HepG2 (cell line): ENCODE measurements around the gene PDE4C. TPM values are rescaled to one million over a fixed set of nuclear protein-coding genes. Genes with fewer than 3 reads are reported as not detected.

Source experiments
- ELF3 ChIP-seq: IDR thresholded peaks from 2 replicates; pipeline ENCODE4 v1.6.1; 2016; ENCODE audit warnings: missing genetic modification reagents, missing compliant biosample characterization
- MIER3 ChIP-seq: IDR thresholded peaks from 2 replicates; pipeline ENCODE4 v1.6.1; 2016; ENCODE audit warnings: missing compliant biosample characterization, borderline replicate concordance
- PITX1 ChIP-seq: sonication (generic); formaldehyde crosslinking; IDR thresholded peaks from 2 replicates; pipeline ENCODE4 v1.5.1; 2020; ENCODE audit warnings: mild to moderate bottlenecking, missing genetic modification reagents
- POLR2G ChIP-seq: fragments of 200-400 bp; formaldehyde crosslinking; IDR thresholded peaks from 2 replicates; pipeline ENCODE4 v1.6.1; 2018; ENCODE audit warnings: mild to moderate bottlenecking, low read depth, low read length, moderate library complexity
- SIN3A ChIP-seq: IDR thresholded peaks from 2 replicates; pipeline ENCODE4 v1.6.1; 2011; ENCODE audit warnings: low read depth, mild to moderate bottlenecking, control low read depth, low read length, borderline replicate concordance
- SMAD9 ChIP-seq: sonication (generic); formaldehyde crosslinking; IDR thresholded peaks from 2 replicates; pipeline ENCODE4 v1.5.1; 2020; ENCODE audit warnings: mild to moderate bottlenecking, missing genetic modification reagents
- SYNCRIP ChIP-seq: fragments of 200-400 bp; formaldehyde crosslinking; IDR thresholded peaks from 2 replicates; pipeline ENCODE4 v1.6.1; 2018; ENCODE audit warnings: mild to moderate bottlenecking, low read depth, low read length; ENCODE audit not compliant: insufficient read depth
- ZFAT ChIP-seq: sonication (generic); formaldehyde crosslinking; conservative IDR thresholded peaks from 2 replicates; pipeline ENCODE4 v1.8.1; 2023; ENCODE audit warnings: missing genetic modification reagents, inconsistent platforms
- ZNF350 ChIP-seq: sonication (generic); formaldehyde crosslinking; IDR thresholded peaks from 2 replicates; pipeline ENCODE4 v1.4.0; 2020; ENCODE audit warnings: mild to moderate bottlenecking, low read depth, missing genetic modification reagents, borderline replicate concordance
- ZNF564 ChIP-seq: sonication (generic); formaldehyde crosslinking; IDR thresholded peaks from 2 replicates; pipeline ENCODE4 v1.8.1; 2023; ENCODE audit warnings: mild to moderate bottlenecking, missing genetic modification reagents
- ZNF614 ChIP-seq: IDR thresholded peaks from 2 replicates; pipeline ENCODE4 v1.6.1; 2018; ENCODE audit warnings: missing biosample characterization, missing genetic modification reagents, inconsistent platforms, borderline replicate concordance
- ZNF724P ChIP-seq: sonication (generic); formaldehyde crosslinking; IDR thresholded peaks from 2 replicates; pipeline ENCODE4 v1.8.0; 2022; ENCODE audit warnings: missing genetic modification reagents, borderline replicate concordance
- polyA plus RNA-seq, 8 experiments: library from polyadenylated mRNA; depleted of rRNA in 3 of 8; stranded (reverse) in 7 of 8; unstranded in 1 of 8; fragments of >200 nt; fragmentation: Illumina TruSeq in 4 of 8; extraction: Trizol in 4 of 8; gene quantifications; 2 replicates each; pipeline versions ENCODE4 v1.2.1 to v1.2.3, GENCODE V29; 2011 to 2016; ENCODE audit warnings: low read depth in 4 of 8, missing spikeins in 1 of 8, mixed read lengths in 1 of 8; ENCODE audit not compliant: insufficient read depth in 1 of 8
- total RNA-seq, 5 experiments: library from RNA; depleted of rRNA; stranded (reverse); fragments of >200 nt; fragmentation: Illumina TruSeq; extraction: Trizol; gene quantifications; 2 replicates each; pipeline ENCODE4 v1.2.3, GENCODE V29; 2016; ENCODE audit warnings: low read depth in 1 of 5
- TF ChIP-seq, protein P1 (sequence below): sonication (generic); formaldehyde crosslinking; IDR thresholded peaks from 2 replicates; pipeline ENCODE4 v1.8.1; 2023; ENCODE audit warnings: mild to moderate bottlenecking, moderate library complexity, missing genetic modification reagents
- TF ChIP-seq, protein P2 (sequence below): sonication (generic); formaldehyde crosslinking; IDR thresholded peaks from 2 replicates; pipeline ENCODE4 v1.5.0; 2020; ENCODE audit warnings: mild to moderate bottlenecking, missing genetic modification reagents
- TF ChIP-seq, protein P3 (sequence below), 2 experiments: sonication (generic) in 1 of 2; formaldehyde crosslinking in 1 of 2; IDR thresholded peaks; 2 replicates each; pipeline versions ENCODE4 v1.4.0 to v1.6.1; 2018 to 2020; ENCODE audit warnings: missing genetic modification reagents in 2 of 2, borderline replicate concordance in 1 of 2, low read depth in 1 of 2, mild to moderate bottlenecking in 1 of 2, missing biosample characterization in 1 of 2
- TF ChIP-seq, protein P4 (sequence below): sonication (generic); formaldehyde crosslinking; IDR thresholded peaks from 2 replicates; pipeline ENCODE4 v1.5.0; 2020; ENCODE audit warnings: mild to moderate bottlenecking, missing genetic modification reagents
- TF ChIP-seq, protein P5 (sequence below): sonication (generic); formaldehyde crosslinking; IDR thresholded peaks from 2 replicates; pipeline ENCODE4 v1.4.0; 2020; ENCODE audit warnings: missing genetic modification reagents, borderline replicate concordance
- TF ChIP-seq, protein P6 (sequence below): IDR thresholded peaks from 2 replicates; pipeline ENCODE4 v1.6.1; 2016; ENCODE audit warnings: missing genetic modification reagents, missing compliant biosample characterization

Gene PDE4C
- total and polyA plus RNA-seq, 2 of the 13 experiments (the other 11 are each of a cell fraction or from before 2014, with no cell fraction given) = 1.4 to 14.0 TPM

DNA sequence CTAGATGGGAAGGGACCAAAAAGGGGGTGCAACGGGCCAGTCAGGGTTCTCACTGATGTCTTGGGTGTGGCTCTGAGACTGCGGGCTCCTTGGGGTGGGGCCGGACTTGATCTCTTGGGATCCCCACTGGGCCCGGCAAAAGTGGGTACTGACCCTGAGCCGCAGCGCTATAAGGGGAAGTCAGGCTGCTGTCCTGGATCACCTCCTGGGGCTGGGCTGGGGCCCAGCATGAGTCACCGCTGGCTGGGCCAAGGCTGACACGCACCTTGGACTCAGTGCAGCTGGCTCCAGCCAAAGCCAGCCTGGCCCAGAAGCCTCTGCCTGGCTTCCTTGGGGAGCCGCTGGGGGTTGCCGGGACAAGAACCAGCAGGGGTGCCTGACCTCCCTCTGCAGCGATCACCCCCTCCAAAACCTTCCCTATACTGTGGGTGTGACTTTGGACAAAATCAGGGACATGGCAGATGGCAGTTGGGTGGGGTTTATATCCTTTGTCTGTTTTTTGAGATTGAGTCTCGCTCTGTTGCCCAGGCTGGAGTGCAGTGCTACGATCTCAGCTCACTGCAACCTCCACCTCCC is 48.6 kb upstream of the PDE4C start (continued):
- TF ChIP-seq, protein P1, sequence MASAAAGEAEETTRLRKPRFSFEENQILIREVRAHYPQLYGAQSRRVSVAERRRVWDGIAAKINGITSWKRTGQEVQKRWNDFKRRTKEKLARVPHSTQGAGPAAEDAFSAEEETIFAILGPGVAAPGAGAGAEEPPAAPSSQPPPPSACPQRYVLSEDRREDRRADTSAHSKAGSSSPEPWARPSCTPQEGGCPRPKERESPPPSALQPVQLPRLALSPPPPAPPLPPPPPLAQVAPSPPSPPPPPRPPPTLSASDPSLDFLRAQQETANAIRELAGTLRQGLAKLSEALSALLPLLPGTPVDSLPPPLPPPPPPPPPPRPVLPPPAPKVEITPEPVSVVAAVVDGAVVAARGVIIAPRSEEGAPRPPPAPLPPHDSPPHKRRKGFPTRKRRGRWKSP (CRISPR knock-in tag) = peak; percentile 37; the same call in 1 of the 2 replicates
- TF ChIP-seq, protein P2, sequence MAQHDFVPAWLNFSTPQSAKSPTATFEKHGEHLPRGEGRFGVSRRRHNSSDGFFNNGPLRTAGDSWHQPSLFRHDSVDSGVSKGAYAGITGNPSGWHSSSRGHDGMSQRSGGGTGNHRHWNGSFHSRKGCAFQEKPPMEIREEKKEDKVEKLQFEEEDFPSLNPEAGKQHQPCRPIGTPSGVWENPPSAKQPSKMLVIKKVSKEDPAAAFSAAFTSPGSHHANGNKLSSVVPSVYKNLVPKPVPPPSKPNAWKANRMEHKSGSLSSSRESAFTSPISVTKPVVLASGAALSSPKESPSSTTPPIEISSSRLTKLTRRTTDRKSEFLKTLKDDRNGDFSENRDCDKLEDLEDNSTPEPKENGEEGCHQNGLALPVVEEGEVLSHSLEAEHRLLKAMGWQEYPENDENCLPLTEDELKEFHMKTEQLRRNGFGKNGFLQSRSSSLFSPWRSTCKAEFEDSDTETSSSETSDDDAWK (CRISPR knock-in tag) = no peak
- TF ChIP-seq POLR2G (peak; percentile 63), ZNF350 (CRISPR knock-in tag) (peak; percentile 78), PITX1 (CRISPR knock-in tag) (peak; percentile 42), SIN3A (no peak), SYNCRIP (no peak), MIER3 (CRISPR knock-in tag) (0 out of 2 replicates have a peak, but pooled peaks have one; percentile 19), ZNF724P (CRISPR knock-in tag) (no peak), ZNF614 (peak; percentile 31; the same call in 1 of the 2 replicates), ZFAT (CRISPR knock-in tag) (no peak), ELF3 (CRISPR knock-in tag) (peak; percentile 69; the same call in 1 of the 2 replicates), SMAD9 (CRISPR knock-in tag) (no peak), ZNF564 (CRISPR knock-in tag) (no peak)
- TF ChIP-seq, protein P3, sequence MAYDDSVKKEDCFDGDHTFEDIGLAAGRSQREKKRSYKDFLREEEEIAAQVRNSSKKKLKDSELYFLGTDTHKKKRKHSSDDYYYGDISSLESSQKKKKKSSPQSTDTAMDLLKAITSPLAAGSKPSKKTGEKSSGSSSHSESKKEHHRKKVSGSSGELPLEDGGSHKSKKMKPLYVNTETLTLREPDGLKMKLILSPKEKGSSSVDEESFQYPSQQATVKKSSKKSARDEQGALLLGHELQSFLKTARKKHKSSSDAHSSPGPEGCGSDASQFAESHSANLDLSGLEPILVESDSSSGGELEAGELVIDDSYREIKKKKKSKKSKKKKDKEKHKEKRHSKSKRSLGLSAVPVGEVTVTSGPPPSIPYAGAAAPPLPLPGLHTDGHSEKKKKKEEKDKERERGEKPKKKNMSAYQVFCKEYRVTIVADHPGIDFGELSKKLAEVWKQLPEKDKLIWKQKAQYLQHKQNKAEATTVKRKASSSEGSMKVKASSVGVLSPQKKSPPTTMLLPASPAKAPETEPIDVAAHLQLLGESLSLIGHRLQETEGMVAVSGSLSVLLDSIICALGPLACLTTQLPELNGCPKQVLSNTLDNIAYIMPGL (CRISPR knock-in tag; IDR thresholded peaks at IDR 0.05; ENCODE audit: borderline replicate concordance in 1 of 2, low read depth in 1 of 2) = peak in 1 of 2 experiments; percentile 61; a peak in 1 of 4 replicates
- TF ChIP-seq, protein P4, sequence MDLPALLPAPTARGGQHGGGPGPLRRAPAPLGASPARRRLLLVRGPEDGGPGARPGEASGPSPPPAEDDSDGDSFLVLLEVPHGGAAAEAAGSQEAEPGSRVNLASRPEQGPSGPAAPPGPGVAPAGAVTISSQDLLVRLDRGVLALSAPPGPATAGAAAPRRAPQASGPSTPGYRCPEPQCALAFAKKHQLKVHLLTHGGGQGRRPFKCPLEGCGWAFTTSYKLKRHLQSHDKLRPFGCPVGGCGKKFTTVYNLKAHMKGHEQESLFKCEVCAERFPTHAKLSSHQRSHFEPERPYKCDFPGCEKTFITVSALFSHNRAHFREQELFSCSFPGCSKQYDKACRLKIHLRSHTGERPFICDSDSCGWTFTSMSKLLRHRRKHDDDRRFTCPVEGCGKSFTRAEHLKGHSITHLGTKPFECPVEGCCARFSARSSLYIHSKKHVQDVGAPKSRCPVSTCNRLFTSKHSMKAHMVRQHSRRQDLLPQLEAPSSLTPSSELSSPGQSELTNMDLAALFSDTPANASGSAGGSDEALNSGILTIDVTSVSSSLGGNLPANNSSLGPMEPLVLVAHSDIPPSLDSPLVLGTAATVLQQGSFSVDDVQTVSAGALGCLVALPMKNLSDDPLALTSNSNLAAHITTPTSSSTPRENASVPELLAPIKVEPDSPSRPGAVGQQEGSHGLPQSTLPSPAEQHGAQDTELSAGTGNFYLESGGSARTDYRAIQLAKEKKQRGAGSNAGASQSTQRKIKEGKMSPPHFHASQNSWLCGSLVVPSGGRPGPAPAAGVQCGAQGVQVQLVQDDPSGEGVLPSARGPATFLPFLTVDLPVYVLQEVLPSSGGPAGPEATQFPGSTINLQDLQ (CRISPR knock-in tag) = no peak
- TF ChIP-seq, protein P5, sequence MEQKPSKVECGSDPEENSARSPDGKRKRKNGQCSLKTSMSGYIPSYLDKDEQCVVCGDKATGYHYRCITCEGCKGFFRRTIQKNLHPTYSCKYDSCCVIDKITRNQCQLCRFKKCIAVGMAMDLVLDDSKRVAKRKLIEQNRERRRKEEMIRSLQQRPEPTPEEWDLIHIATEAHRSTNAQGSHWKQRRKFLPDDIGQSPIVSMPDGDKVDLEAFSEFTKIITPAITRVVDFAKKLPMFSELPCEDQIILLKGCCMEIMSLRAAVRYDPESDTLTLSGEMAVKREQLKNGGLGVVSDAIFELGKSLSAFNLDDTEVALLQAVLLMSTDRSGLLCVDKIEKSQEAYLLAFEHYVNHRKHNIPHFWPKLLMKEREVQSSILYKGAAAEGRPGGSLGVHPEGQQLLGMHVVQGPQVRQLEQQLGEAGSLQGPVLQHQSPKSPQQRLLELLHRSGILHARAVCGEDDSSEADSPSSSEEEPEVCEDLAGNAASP (CRISPR knock-in tag) = peak; percentile 78; the same call in 1 of the 2 replicates
- TF ChIP-seq, protein P6, sequence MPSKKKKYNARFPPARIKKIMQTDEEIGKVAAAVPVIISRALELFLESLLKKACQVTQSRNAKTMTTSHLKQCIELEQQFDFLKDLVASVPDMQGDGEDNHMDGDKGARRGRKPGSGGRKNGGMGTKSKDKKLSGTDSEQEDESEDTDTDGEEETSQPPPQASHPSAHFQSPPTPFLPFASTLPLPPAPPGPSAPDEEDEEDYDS (CRISPR knock-in tag) = no peak
